Measurements from ENCODE around the gene PHOX2A. TPM values are rescaled to one million over a fixed set of nuclear protein-coding genes. Genes with fewer than 3 reads are reported as not detected.

PHOX2A gene
- total RNA-seq, 1 experiment from 2014 or later, result not detected

DNA sequence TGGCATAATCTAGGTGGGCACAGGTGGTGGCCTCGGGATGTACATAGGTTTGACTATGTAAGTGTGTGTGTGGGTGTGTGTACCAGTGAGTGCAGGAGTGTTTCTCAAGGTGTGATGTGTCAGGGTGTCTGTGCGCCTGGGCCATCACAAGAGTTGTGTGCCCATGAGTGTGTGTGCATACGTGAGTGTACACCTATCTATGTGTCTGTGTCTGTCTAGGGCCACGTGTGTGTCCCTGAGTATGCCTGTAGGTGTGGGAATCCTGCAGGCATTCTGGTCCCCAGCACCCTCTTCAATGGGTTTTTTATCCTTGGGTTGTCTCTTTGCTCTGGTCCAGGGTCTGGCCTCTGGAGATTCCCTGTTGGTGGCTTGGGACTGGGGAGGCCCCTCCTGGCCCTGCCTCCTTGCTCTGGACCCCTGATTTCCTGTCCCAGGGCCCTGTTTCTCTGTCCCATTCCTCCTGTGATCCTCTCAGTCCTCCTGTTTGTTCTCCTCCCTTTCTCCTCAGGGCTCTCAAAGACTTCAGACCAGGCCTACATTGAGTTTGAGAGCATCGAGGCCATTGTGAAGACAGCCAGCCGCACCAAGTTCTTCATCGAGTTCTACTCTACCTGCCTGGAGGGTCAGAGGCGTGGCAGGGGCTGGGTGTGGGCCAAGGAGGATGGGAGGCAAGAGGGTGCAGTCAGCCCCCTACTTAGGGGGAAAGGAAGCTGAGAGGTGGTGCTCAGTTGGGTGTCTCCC is 10.0 kb downstream of the PHOX2A start:
- DNase-seq (ENCODE audit: low read depth), result no peak

DNA sequence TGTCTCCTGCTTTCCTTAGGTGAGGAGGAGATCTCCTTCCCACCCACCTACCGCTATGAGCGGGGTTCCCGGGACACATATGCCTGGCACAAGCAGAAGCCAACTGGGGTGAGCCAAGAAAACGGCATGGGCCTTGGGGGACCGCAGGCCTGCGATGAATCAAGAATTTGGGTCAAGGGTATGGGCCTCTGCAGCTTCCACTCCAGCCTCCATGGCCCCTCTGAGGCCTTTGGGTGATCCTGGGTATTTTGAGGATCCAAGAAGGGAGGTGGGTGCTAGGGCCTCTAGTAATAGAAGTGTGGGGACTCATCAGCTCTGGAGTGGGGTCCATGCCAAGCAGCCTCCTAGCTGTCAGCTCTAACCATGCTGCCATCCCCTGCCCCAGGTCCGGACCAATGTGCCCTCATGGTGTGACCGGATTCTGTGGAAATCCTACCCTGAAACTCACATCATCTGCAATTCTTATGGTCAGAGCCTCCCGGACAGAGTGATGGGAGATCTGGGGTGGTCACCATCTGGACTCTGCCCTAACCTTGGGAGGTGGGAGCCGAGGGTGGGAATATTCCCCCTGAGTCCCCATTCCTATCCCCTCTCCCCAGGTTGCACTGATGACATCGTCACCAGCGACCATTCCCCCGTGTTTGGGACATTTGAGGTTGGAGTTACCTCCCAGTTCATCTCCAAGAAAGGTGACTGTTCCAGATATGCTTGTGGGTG is 10.8 kb downstream of the PHOX2A start:
- no peak for DNase-seq (ENCODE audit: low read depth)

DNA sequence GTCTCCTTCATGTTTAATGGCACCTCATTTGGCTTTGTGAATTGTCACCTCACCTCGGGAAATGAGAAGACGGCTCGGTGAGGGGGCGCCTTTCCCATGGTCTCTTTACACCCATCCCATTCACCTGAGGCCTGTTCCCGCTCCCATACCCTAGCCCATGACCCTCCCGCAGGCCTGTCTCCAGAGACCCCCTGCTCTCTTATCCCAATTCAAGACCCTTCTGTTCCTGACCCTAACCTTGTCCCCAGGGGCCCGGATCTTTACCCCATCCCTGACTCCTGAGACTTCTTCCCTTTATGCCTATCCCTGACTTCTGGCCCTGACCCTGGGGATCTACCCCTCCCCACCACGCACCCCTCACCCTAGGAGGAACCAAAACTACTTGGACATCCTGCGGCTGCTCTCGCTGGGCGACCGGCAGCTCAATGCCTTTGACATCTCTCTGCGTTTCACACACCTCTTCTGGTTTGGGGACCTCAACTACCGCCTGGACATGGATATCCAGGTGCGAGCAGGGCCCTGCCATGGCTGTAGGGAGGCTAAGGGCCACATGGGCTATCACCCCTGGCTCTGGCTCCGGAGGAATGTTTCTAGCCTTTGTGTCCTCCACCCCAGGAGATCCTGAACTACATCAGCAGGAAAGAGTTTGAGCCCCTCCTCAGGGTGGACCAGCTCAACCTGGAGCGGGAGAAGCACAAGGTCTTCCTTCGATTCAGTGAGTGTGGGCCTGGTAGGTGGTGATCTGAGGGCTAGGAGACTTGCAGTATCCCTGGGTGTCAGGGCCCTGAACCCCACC is 11.5 kb downstream of the PHOX2A start:
- DNase-seq (ENCODE audit: low read depth), result no peak

DNA sequence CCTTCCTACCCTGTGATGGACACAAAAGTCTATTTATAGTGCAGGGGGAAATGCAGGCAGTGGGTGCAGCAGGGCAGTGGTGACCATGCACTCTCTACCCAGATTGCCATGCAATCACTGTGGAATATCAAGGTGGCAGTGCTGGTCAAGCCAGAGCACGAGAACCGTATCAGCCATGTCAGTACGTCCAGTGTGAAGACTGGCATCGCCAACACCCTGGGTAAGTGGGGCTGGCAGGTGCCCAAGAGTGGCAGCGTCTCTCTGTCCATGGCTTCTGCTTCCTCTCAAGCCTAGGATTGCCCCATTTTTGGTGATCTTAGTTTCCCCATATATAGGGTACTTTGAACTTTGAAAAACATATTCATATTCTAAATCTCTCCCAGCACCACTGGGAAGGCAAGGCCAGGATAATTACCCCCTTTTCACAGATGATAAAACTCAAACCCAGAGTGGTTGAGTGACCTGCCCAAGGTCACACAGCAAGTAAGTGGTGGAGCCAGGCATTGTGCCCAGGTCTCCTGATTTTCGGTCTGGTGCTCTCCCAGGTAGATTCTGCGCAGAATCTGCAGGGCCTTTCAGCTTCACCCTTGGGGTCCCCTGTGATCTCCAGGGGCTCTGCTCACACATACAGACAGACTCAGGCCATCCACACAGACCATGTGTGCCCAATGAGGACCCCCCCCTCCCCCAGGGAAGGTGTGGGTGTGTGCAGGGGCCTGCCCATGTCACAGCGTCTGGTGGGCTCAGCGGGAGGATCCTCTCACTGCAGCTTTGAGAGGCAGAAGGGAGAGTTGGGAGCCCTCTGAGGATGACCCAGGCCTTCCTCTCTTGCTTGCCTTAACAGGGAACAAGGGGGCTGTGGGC is 12.3 kb downstream of the PHOX2A start:
- DNase-seq (ENCODE audit: low read depth), result no peak

DNA sequence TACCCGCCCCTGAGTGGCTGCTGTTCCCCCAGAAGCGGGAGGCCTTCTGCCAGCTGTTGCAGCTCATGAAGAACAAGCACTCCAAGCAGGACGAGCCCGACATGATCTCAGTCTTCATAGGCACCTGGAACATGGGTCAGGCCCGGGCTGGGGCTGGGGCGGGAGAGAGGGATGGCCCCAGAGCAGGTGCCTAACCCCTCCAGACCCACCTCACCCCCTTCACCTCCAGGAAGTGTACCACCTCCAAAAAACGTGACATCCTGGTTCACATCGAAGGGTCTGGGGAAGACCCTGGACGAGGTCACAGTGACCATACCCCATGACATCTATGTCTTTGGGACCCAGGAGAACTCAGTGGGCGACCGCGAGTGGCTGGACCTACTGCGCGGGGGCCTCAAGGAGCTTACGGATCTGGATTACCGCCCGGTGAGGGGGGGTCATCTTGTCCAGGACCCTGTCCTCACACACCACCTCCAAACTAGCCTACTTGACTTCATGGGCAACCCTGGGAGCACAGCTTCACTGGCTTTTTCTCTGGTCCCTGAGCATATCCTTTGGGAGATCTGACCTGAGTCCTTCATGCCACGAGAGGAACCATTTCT is 13.1 kb downstream of the PHOX2A start:
- DNase-seq (ENCODE audit: low read depth), result no peak

DNA sequence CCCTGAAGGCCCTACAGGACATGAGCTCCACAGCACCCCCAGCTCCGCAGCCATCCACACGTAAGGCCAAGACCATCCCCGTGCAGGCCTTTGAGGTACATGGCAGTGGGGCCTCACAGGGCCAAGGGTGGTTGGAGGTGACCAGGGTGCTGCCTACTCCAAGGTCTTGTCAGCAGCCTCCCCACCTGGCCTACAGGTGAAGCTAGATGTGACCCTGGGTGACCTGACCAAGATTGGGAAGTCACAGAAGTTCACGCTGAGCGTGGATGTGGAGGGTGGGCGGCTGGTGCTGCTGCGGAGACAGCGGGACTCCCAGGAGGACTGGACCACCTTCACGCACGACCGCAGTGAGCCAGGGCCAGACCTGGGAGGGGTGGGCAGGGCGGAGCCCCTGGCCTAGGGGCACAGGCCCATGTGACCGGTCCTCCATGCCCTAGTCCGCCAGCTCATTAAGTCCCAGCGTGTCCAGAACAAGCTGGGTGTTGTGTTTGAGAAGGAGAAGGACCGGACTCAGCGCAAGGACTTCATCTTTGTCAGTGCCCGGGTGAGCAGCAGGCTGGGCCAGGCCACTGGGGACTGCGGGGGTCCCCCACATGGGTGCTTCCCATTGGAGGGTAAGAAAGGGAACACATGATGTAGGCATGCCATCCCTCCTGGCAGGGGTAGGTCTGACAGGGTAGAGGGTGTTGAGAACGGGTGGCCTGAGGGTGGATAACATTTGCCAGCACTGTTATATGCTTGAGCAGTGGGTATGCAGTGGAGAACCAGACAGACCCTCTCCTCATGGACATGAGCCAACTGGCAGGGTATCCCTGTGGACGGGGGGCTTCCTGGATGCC is 13.8 kb downstream of the PHOX2A start:
- no peak for DNase-seq (ENCODE audit: low read depth)

DNA sequence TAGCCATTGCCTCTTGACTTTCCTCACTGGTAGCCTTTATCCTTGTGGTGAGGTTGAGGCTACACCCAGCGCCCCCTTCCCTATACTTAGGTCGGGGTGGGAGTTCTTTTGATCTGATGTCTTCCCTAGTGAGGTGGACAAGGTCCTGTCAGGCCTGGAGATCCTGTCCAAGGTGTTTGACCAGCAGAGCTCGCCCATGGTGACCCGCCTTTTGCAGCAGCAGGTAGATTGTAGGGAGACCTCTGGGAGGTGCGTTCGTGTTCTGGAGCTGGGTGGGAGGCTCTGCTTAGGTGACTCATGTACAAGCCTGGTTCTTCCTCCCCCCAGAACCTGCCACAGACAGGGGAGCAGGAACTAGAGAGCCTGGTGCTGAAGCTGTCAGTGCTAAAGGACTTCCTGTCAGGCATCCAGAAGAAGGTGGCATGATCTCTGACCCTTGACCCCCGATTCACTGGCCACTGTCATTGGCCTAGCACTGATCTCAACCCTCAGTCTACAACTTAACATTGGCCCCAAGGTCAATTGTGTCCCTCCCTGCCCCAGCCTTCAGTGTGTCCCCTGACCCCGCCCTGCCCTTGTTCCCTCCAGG is 14.5 kb downstream of the PHOX2A start:
- no peak for DNase-seq (ENCODE audit: low read depth)

DNA sequence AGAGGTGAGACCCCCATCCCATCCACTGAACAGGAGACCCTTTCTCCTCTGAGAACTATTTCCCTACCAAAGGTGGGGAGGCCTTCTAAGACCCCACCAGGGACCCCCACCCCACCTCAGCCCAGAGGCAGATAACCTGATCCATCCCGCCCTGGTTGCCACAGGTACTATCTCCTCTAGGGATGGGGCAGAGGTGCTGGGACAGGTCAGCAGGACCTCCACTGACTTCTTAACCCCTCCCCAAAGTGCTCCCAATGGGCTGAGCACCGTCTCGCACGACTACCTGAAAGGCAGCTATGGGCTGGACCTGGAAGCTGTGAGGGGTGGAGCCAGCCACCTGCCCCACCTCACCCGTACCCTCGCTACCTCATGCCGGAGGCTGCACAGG is 15.1 kb downstream of the PHOX2A start:
- DNase-seq (ENCODE audit: low read depth), result no peak

DNA sequence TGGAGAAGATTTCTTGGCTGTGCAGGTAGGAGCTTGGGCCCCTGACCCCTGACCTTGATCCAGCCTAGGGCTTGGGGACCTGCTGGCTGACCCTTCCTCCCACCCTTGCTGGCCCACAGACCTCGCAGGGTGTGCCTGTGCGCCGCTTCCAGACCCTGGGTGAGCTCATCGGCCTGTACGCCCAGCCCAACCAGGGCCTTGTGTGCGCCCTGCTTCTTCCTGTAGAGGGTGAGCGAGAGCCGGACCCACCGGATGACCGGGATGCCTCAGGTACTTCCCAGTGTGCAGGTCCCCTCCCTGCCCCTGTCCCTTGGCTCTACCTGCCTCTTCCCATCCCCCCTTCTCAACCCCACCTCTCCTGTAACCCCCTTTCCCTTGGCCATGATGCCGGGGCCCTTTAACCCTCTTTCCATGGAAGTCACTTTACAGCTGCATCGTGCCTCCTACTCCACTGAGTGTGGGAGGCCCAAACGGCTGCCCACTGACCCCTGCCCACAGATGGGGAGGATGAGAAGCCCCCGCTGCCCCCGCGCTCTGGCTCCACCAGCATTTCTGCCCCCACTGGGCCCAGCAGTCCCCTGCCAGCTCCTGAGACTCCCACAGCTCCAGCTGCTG is 15.6 kb downstream of the PHOX2A start:
- no peak for DNase-seq (ENCODE audit: low read depth)

DNA sequence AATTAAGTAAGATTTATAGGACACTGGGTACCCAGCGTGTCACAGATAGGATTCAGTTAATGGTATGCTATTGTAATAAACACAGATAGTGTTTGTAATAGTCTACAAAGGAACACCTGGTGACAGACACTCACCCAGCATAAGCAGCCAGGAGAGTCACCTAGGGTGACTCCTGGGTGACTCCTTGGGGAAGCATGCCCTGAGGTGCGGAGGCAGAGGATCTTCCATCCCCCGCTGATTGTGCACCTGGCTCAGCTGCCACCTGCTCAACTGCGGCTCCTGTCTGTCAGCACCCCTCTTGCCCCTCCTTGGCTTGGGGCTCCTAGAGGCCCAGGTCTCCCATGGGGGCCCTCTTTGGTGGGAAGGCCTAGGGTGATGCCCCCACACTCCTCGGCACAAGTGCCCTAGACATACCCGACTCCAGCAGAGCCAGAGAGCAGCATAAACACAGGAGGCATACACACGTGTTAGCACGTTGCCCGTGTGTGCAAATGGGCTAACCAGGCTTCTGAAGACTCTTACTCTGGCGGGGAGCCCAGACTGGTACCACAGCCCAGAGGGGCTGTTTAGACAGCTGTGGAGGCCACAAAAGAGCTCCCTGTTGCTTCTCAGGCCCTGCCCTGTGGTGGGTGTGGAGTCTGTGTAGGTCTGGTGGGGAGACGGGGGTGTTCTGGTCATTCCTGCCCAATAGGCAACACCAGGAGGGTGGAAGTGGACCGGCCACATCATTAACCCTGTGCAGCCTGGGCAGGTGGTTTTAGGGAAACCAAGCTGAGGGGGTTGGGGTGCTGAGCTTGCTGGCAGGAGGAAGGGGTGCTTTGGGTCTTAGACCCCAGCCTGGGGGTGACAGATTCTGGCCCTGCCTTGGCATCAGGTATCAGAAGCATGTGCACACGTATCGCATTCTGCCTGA is 16.4 kb downstream of the PHOX2A start:
- peak; percentile 52 for DNase-seq (ENCODE audit: low read depth)

DNA sequence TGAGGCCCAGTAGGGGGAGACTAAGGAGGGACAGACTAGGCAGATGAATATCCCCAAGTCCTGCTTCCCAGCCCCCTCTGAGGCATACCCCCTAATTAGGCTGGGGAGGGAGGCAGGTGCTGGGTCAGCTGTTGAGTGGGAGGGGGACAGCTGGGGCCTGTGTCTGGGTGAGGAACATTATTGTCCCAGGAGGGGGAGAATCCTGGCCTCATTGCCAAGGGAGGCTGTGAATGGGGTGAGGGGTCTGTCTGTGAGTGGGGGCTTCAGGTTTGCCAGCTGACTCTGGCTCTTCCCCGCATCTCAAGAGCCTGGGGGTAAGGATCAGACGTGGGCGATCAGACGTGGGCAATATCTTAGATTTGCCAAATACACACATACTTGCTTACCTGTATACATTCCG is 17.3 kb downstream of the PHOX2A start:
- DNase-seq (ENCODE audit: low read depth), result no peak

DNA sequence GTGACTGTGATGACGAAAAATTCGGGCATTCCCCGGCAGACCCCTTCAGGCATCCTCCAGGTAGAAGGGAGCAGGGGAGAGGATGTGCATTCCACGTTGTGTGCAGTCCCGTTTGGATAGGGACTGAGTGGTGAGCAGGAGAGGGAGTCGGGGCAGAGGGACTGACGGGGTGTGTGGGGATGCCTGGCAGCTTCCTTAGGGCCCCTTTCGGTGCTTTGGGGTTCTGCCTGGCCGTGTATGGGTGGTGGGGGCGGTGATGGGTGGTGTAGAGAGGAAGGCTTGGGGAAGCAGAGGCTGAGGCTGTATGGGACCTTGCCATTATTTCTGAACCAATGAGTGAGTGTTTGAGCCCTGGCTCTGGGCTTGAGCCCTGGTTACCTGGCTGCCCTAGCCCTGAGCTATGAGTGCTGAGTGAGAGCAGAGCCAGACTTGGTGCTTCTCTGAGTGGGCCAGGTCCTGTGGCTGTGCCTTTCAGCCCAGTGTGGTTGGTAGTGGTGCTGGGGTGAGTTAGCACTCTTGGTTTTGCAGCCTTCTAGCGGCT is 18.5 kb downstream of the PHOX2A start:
- DNase-seq (ENCODE audit: low read depth), result no peak

DNA sequence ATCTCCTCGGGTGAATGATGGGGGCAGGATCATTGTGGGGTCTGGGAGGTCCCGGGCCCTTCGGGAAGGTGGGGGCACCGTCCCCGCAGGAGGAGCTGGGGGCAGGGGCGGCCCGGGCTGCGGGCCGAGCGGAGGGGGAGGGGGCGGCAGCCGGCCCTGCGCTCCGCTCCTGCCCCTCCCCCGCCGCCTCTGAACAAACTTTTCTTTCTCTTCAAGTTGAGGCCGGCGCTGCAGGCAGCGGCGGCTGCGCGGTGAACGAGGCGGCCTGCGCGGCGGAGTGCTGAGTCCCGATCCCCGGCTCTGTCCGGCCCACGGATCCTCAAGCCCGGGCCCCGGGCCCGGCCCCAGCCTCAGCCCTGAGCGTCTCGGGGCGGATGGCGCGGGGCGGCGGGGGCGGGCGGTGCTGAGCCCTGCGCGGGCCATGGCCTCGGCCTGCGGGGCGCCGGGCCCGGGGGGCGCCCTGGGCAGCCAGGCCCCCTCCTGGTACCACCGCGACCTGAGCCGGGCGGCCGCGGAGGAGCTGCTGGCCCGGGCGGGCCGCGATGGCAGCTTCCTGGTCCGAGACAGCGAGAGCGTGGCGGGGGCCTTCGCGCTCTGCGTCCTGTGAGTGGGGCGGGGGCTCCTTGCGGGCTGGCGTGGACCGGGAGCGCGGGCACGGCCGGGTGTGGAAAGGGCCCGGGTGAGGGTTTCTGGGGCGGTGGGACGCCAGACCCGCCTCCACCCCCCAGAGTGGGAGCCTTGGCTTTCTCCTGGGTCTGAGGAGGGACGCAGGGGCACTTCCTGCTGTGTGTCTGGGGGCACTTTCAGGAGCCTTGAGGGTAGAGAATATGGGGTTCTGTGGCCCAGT is 19.2 kb downstream of the PHOX2A start, which contains the start of gene INPPL1:
Gene INPPL1 (plus strand): TSS at position 204 of the 847 bp plus-strand sequence. CDS start 218 bp downstream, at position 422.
- peak; percentile 37 for DNase-seq (ENCODE audit: low read depth)

DNA sequence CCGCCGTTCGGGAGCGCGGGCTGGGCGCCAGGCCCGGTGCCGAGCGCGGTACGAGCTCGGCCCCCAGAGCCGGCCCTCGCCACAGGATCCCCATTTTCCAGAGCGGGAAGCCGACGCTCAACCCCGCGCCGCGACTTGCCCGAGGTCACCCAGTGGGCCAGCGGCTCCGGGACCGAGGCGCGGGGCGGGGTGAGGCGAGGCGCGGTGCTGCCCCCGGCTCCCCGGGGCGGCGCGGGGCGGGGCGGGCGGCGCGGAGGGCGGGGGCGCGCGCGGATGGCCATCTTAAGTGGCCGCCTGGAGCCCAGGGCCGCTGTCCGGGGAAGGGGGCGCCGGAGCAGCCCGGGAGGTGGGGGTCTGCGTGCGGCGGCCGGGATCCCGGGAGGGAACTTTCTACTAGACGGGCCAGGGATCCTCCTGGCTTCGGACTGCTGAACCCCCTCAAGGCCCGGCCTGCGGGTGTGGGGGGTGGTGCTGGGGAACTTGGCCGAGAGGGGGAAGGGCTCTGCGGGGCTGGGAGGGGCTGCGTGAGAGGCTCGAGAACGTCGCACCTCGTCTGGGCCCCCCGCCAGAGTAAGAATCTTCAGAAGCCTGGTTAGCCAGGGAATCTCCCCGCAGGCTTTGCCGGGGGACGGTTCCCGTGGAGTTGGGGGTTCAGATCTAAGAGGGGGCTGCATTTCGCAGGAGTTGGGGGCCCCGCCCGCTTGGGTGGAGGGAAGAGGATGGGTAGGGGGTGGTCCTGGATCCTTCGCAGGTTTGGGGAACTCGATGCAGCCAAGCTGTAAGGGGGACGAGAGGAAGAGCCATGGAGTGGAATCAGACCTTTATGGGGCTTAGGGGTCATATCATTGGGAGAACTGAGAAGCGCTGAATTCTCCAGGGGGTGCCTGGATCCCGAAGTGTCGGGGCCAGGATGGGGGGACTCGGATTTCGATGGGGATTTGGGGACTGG is 20.1 kb downstream of the PHOX2A start:
- DNase-seq (ENCODE audit: low read depth), result peak; percentile 70

DNA sequence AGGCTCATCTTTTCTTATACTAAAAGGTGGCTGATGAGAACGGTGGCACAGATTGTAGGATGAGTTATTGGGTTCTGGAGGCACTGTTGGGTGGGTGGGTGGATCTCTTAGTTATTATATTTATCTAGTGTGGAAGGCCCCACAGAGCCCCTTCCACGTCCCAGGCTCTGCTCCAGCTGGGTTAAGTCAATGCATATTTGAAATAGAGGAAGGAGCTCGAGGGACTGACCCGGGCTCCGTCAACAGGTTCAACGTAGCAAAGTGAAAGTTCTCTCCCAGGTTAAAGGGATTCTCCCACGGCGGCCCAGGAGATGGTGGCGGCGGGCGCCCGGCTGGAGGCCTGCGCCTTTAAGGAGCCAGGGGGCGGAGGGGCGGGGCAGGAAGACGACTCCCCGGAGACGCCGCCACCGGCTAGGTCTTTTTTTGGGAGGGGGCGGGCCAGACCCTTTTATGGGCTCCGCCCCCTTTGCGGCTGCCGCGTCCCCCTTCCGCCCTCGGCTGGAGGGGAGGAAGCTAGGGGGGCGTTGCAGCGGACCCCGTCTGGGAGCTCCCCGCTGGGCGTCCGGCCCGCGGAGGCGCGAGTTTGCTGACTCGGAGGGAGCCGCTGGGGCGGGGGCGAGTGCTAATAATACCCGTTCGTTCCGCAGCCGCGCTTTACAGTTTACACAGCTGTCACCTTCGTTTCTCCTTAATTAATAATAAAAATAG is 20.9 kb downstream of the PHOX2A start:
- peak; percentile 92 for DNase-seq (ENCODE audit: low read depth)
